Parathyroid adenoma (tissue), 2 donors: ENCODE measurements around the gene LIPG.
"Not testable (repeated sequence)": the region's sequence is repeated elsewhere in the genome, so short reads cannot be mapped to it uniquely, and the experiment has no call there.

Experiments
- H2AFZ ChIP-seq: fragments of 300-600 bp; sonication (generic); one replicate; pipeline ENCODE4 v1.7.0; 2017; ENCODE audit warnings: antibody characterized with exemption, mild to moderate bottlenecking
- H3K27ac ChIP-seq: fragments of 300-600 bp; sonication (generic); one replicate; pipeline ENCODE4 v1.7.0; 2017
- H3K27me3 ChIP-seq: fragments of 300-600 bp; sonication (generic); one replicate; pipeline ENCODE4 v1.7.0; 2017; ENCODE audit warnings: low read length; ENCODE audit not compliant: control insufficient read depth, insufficient read depth
- H3K36me3 ChIP-seq: fragments of 300-600 bp; sonication (generic); one replicate; pipeline ENCODE4 v1.7.0; 2017; ENCODE audit warnings: low read length; ENCODE audit not compliant: control insufficient read depth, insufficient read depth
- H3K4me1 ChIP-seq: fragments of 300-600 bp; sonication (generic); one replicate; pipeline ENCODE4 v1.7.0; 2017; ENCODE audit warnings: control low read depth
- H3K4me2 ChIP-seq: fragments of 300-600 bp; sonication (generic); one replicate; pipeline ENCODE4 v1.7.0; 2017; ENCODE audit warnings: low read length
- H3K4me3 ChIP-seq: fragments of 300-600 bp; sonication (generic); one replicate; pipeline ENCODE4 v1.7.0; 2017; ENCODE audit warnings: low read depth, low read length
- H3K79me2 ChIP-seq: fragments of 300-600 bp; sonication (generic); one replicate; pipeline ENCODE4 v1.7.0; 2017; ENCODE audit warnings: control low read depth
- H3K9ac ChIP-seq: fragments of 300-600 bp; sonication (generic); one replicate; pipeline ENCODE4 v1.7.0; 2017; ENCODE audit warnings: mild to moderate bottlenecking
- H3K9me3 ChIP-seq: fragments of 300-600 bp; sonication (generic); one replicate; pipeline ENCODE4 v1.7.0; 2017; ENCODE audit warnings: low read length; ENCODE audit not compliant: control insufficient read depth
- CTCF ChIP-seq: fragments of 300-600 bp; sonication (generic); IDR thresholded peaks from one replicate; pipeline ENCODE4 v1.7.0; 2017; ENCODE audit warnings: antibody characterized with exemption, mild to moderate bottlenecking
- donor health status: primary hyperparathyroidism.

LIPG gene

GRCh38 chr18:49561289-49562193 lies at the start of gene LIPG:
TSS of gene LIPG (plus strand) at chr18:49562057. CDS start at chr18:49562309, 252 bp downstream.
- Histone ChIP-seq H3K79me2 (no peaks in the 10 kb centered on the region), H3K9ac (no peak within 1 kb of the TSS), H3K4me1 (peaks cover 11% of the 10 kb centered on the region), H3K4me3 (peak within 1 kb of the TSS; percentile 23), H3K36me3 (no peaks in the 10 kb centered on the region), H2AFZ (peak within 1 kb of the TSS; percentile 59), H3K27me3 (no peaks in the 10 kb centered on the region), H3K27ac (no peak within 1 kb of the TSS), H3K4me2 (peak within 1 kb of the TSS; percentile 56), H3K9me3 (no peaks in the 10 kb centered on the region)
- TF ChIP-seq CTCF, result no peak

GRCh38 chr18:49512876-49513275 lies 49.0 kb upstream of the LIPG start:
- H3K9ac ChIP-seq, H3K4me2 ChIP-seq, H3K9me3 ChIP-seq, H3K27ac ChIP-seq, H3K36me3 ChIP-seq, H2AFZ ChIP-seq, H3K79me2 ChIP-seq, H3K4me3 ChIP-seq, H3K27me3 ChIP-seq, H3K4me1 ChIP-seq: not testable (repeated sequence)

- no peaks in the 10 kb centered on the region for H3K79me2 ChIP-seq
- no peaks in the 10 kb centered on the region for H3K4me1 ChIP-seq
- H3K9me3 ChIP-seq, result no peaks in the 10 kb centered on the region
- H3K27me3 ChIP-seq, result no peaks in the 10 kb centered on the region
- H2AFZ ChIP-seq, result no peak overlapping the region
- H3K4me2 ChIP-seq, result no peak overlapping the region
- no peak overlapping the region for H3K4me3 ChIP-seq
- no peak for TF ChIP-seq CTCF
- no peak overlapping the region for H3K9ac ChIP-seq
- H3K27ac ChIP-seq, result no peak overlapping the region
- H3K36me3 ChIP-seq, result no peaks in the 10 kb centered on the region
Measured at GRCh38 chr18:49514577-49514976, 47.3 kb upstream of the LIPG start.

- not testable (repeated sequence) for H3K36me3 ChIP-seq, H3K27me3 ChIP-seq, H3K27ac ChIP-seq, H3K4me3 ChIP-seq, H3K9ac ChIP-seq, H3K79me2 ChIP-seq, H3K9me3 ChIP-seq, H2AFZ ChIP-seq, H3K4me1 ChIP-seq, H3K4me2 ChIP-seq
Measured at GRCh38 chr18:49515003-49515402, 46.9 kb upstream of the LIPG start.

GRCh38 chr18:49515516-49515915 lies 46.3 kb upstream of the LIPG start:
- Histone ChIP-seq H3K27me3 (no peaks in the 10 kb centered on the region), H3K27ac (no peak overlapping the region), H3K9ac (no peak overlapping the region), H2AFZ (no peak overlapping the region), H3K4me3 (no peak overlapping the region), H3K4me1 (no peaks in the 10 kb centered on the region), H3K79me2 (no peaks in the 10 kb centered on the region), H3K36me3 (no peaks in the 10 kb centered on the region), H3K4me2 (no peak overlapping the region), H3K9me3 (no peaks in the 10 kb centered on the region)
- TF ChIP-seq CTCF, result no peak
